Suprapubic skin (tissue), 4 donors: ENCODE data around the gene MEF2A. TPM values are rescaled to one million over a fixed set of nuclear protein-coding genes. Genes with fewer than 3 reads are reported as not detected.

Experiments
- DNase-seq, 2 donors: peaks; one replicate each; pipeline ENCODE4 v3.0.0-alpha.2; 2019; ENCODE audit warnings: low spot score in 2 of 2
- H3K27ac ChIP-seq: fragments of 200-600 bp; sonication (generic); one replicate; pipeline ENCODE4 v1.5.1; 2019
- H3K27me3 ChIP-seq: fragments of 200-600 bp; sonication (generic); one replicate; pipeline ENCODE4 v1.5.1; 2019
- H3K36me3 ChIP-seq: fragments of 200-600 bp; sonication (generic); one replicate; pipeline ENCODE4 v1.5.1; 2019
- H3K4me1 ChIP-seq: fragments of 200-600 bp; sonication (generic); one replicate; pipeline ENCODE4 v1.5.1; 2019
- H3K4me3 ChIP-seq: fragments of 200-600 bp; sonication (generic); one replicate; pipeline ENCODE4 v1.5.1; 2019; ENCODE audit warnings: mild to moderate bottlenecking
- H3K9me3 ChIP-seq: fragments of 200-600 bp; sonication (generic); one replicate; pipeline ENCODE4 v1.5.1; 2019
- EP300 ChIP-seq: sonication (generic); formaldehyde crosslinking; IDR thresholded peaks from one replicate; pipeline ENCODE4 v1.6.1; 2017; ENCODE audit warnings: antibody characterized with exemption
- POLR2A ChIP-seq, 2 donors: fragments of 450-650 bp; IDR thresholded peaks; one replicate each; pipeline ENCODE4 v1.6.1; 2017; ENCODE audit warnings: antibody characterized with exemption in 2 of 2, mild to moderate bottlenecking in 2 of 2, moderate library complexity in 2 of 2
- POLR2AphosphoS5 ChIP-seq, 3 donors: sonication (generic); formaldehyde crosslinking; IDR thresholded peaks; one replicate each; pipeline ENCODE4 v1.6.1; 2017; ENCODE audit warnings: antibody characterized with exemption in 3 of 3
- WGBS: methylation state at CpG from one replicate; pipeline ENCODE4 v1.1.5; 2018; 5-methylcytosine and 5-hydroxymethylcytosine counted together
- total RNA-seq, 4 donors: library from RNA; depleted of rRNA; stranded (reverse); fragments of >200 nt; gene quantifications; one replicate each; pipeline ENCODE4 v1.1.0, GENCODE V29; 2016
- TF ChIP-seq, protein P1 (sequence below), 2 donors: fragments of 200-600 bp in 1 of 2; fragments of 450-650 bp in 1 of 2; sonication (generic) in 1 of 2; IDR thresholded peaks; one replicate each; pipeline ENCODE4 v1.5.1; 2016 to 2019; ENCODE audit warnings: antibody characterized with exemption in 2 of 2, mild to moderate bottlenecking in 1 of 2, moderate library complexity in 1 of 2

MEF2A gene
- total RNA-seq, 4 donors from 2014 or later = 70.1 to 222 (median 78.8) TPM

DNA sequence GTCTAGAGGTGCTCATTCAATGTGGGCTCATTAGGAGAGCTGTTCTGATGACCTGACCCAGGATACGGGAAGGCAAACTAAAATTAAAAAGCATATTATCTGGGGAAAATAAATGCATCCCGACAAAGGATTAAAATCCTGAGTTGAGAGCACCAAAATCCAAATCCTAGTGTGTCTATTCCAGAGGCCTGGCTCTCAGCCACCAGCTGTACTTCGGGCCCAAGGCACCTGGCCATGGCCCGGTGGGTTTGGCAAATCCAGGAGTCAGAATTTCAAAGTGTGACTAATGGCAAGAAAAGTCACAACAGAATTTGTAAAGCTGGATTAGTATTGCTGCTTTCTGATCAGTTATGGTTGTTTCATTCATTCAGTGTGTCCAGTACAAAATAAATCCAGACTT, 170.1 kb downstream of the MEF2A start:
- H3K4me3 ChIP-seq = no peak overlapping the region
- peaks cover 24% of the 10 kb centered on the region for H3K4me1 ChIP-seq
- no peaks in the 10 kb centered on the region for H3K9me3 ChIP-seq
- no peaks in the 10 kb centered on the region for H3K27me3 ChIP-seq
- TF ChIP-seq, protein P1, sequence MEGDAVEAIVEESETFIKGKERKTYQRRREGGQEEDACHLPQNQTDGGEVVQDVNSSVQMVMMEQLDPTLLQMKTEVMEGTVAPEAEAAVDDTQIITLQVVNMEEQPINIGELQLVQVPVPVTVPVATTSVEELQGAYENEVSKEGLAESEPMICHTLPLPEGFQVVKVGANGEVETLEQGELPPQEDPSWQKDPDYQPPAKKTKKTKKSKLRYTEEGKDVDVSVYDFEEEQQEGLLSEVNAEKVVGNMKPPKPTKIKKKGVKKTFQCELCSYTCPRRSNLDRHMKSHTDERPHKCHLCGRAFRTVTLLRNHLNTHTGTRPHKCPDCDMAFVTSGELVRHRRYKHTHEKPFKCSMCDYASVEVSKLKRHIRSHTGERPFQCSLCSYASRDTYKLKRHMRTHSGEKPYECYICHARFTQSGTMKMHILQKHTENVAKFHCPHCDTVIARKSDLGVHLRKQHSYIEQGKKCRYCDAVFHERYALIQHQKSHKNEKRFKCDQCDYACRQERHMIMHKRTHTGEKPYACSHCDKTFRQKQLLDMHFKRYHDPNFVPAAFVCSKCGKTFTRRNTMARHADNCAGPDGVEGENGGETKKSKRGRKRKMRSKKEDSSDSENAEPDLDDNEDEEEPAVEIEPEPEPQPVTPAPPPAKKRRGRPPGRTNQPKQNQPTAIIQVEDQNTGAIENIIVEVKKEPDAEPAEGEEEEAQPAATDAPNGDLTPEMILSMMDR (IDR thresholded peaks at IDR 0.05) = no peak
- TF ChIP-seq POLR2A (IDR thresholded peaks at IDR 0.05) = no peak
- no peak for TF ChIP-seq POLR2AphosphoS5 (IDR thresholded peaks at IDR 0.05)
- no peak for TF ChIP-seq EP300
- WGBS = 72% methylated on average over 4 of the region's 4 CpGs
- no peak for DNase-seq
- H3K36me3 ChIP-seq = no peaks in the 10 kb centered on the region
- H3K27ac ChIP-seq = no peak overlapping the region

DNA sequence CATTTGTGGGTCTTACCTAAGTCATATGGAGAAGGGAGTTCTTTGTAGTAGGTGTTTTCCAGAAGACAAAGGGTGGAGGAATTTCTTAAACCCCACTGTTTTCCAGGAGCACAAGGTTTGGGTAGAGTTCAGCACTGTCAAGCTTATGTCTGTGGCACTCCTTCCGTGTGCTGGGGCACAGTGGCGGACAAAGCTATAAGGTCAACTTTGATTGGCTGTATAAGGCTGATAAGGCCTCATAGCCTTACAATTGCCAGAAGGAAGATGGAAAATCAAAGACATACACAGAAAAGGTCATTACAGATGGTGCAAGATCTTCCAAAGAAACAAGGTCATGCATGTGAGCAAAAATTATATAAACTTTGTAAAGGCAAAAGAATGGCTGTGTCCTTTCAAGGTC, 170.9 kb downstream of the MEF2A start:
- no peak overlapping the region for H3K4me3 ChIP-seq
- H3K27ac ChIP-seq = no peak overlapping the region
- H3K27me3 ChIP-seq = no peaks in the 10 kb centered on the region
- H3K9me3 ChIP-seq = no peaks in the 10 kb centered on the region
- peaks cover 16% of the 10 kb centered on the region for H3K4me1 ChIP-seq
- TF ChIP-seq, protein P1 (IDR thresholded peaks at IDR 0.05) = no peak
- no peak for TF ChIP-seq POLR2A (IDR thresholded peaks at IDR 0.05)
- TF ChIP-seq POLR2AphosphoS5 (IDR thresholded peaks at IDR 0.05) = no peak
- TF ChIP-seq EP300 = no peak
- WGBS = 73% methylated on average over 2 of the region's 2 CpGs
- no peak for DNase-seq
- no peaks in the 10 kb centered on the region for H3K36me3 ChIP-seq

DNA sequence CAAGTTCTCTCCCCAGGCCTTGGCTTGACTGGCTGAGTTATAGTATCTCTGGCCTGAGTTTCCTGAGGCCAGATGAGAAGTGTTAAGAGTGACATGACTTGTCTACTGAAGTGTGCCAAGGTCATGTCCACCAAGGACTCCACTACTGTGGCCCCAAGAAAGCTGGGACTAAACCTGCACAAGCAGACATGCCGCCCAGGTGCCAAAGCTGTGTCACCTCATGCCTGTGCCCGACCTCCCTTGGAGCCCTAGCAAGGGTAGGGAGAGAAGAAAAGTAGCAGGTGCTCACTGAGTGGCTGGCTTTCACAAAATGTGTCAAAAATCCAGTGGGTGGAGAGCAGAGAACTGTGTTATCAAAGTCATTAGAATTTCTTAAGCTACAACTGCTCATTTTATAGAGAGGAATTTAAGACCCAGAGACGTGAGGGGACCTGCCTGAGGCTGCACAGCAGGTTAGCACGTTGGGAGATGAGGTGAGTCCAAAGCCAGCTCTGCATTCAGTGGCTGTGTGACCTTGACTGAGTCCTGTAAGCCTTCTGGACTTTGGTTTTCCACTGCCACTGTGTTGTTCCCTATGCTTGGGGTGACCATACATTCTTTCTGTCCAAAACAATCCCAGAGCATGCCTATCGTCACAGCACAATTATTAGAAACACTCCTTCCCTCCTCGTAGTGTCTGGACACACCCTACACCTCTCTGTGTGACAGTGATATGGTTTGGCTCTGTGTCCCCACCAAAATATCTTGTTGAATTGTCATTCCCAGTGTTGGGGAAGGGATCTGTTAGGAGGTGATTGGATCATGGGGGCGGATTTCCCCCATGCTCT, 172.4 kb downstream of the MEF2A start:
- TF ChIP-seq POLR2AphosphoS5 (IDR thresholded peaks at IDR 0.05) (no peak), EP300 (no peak), POLR2A (IDR thresholded peaks at IDR 0.05) (no peak)
- TF ChIP-seq, protein P1 (IDR thresholded peaks at IDR 0.05) = no peak
- H3K4me3 ChIP-seq = no peak overlapping the region
- no peak for DNase-seq
- H3K27me3 ChIP-seq = no peaks in the 10 kb centered on the region
- no peak overlapping the region for H3K27ac ChIP-seq
- H3K36me3 ChIP-seq = no peaks in the 10 kb centered on the region
- no peaks in the 10 kb centered on the region for H3K9me3 ChIP-seq
- H3K4me1 ChIP-seq = peaks cover 5% of the 10 kb centered on the region
- WGBS = 81% methylated on average over 7 of the region's 7 CpGs

DNA sequence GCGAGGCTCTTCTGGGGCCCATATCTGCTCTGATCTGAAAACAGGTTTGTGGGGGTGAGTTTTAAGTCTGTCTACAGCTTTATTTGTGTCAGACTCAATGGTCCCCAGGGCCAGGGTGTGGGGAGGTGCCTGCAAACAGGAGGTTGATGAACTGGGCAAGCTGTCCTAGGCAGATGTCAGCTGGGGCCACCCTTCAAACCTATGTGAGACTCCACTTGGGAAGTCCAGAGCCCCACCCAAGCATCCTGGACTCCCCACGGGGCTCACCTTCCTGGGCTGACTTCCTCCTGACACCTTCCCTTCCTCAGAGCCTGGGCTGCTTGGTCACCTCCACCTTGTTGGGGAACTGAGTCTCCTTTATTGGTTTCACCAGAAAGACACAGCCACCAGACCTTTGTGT, 176.1 kb downstream of the MEF2A start:
- WGBS = 94% methylated on average over 2 of the region's 2 CpGs
- TF ChIP-seq POLR2A (IDR thresholded peaks at IDR 0.05) = no peak
- no peak for TF ChIP-seq POLR2AphosphoS5 (IDR thresholded peaks at IDR 0.05)
- TF ChIP-seq, protein P1 (IDR thresholded peaks at IDR 0.05) = no peak
- no peak for TF ChIP-seq EP300
- Histone ChIP-seq H3K27ac (no peak overlapping the region), H3K4me3 (no peak overlapping the region), H3K36me3 (no peaks in the 10 kb centered on the region), H3K9me3 (no peaks in the 10 kb centered on the region), H3K27me3 (no peaks in the 10 kb centered on the region), H3K4me1 (no peaks in the 10 kb centered on the region)
- DNase-seq = no peak

DNA sequence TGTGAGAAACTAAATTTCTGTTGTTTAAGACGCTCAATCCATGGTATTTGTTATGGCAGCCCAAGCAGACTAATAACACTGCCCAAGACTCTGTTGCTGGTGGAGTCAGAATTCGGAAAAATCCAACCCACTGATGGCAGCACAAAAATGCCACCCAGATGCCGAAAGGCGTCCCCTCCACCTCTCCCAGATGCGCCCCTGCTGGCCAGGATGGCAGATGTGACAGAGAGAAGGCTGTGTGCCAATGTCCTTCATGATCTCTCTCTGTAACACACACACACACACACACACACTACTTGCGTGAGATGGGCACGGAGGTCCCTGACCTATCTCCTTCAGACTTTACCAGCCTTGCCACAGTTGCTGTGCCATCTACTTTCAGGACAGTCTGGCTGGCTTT, 178.4 kb downstream of the MEF2A start:
- Histone ChIP-seq H3K9me3 (no peaks in the 10 kb centered on the region), H3K27ac (no peak overlapping the region), H3K27me3 (no peaks in the 10 kb centered on the region), H3K4me1 (no peaks in the 10 kb centered on the region), H3K36me3 (no peaks in the 10 kb centered on the region), H3K4me3 (no peak overlapping the region)
- WGBS = 92% methylated on average over 7 of the region's 7 CpGs
- TF ChIP-seq, protein P1 (IDR thresholded peaks at IDR 0.05) = no peak
- no peak for TF ChIP-seq POLR2A (IDR thresholded peaks at IDR 0.05)
- TF ChIP-seq POLR2AphosphoS5 (IDR thresholded peaks at IDR 0.05) = no peak
- TF ChIP-seq EP300 = no peak
- DNase-seq = no peak
